ENCODE results near the gene MGRN1. TPM values are rescaled to one million over a fixed set of nuclear protein-coding genes. Genes with fewer than 3 reads are reported as not detected.

Gene MGRN1
- total and polyA plus RNA-seq, 2 donors (not counting 3 experiments of a cell fraction or from before 2014, with no cell fraction given), result 15.6 to 73.0 TPM

GRCh38 chr16:4615384-4616046, 9.1 kb upstream of the MGRN1 start:
- FAIRE-seq (no peak), DNase-seq (ENCODE audit: low read depth, low spot score) (no peak)
- H3K4me1 ChIP-seq (ENCODE audit: control insufficient read depth, extremely low read depth, insufficient read depth, low read length), result peaks cover 21% of the 10 kb centered on the region
- dilution Hi-C loops (cut with MboI; ENCODE audit: extremely low pct_ligation_motif_present, low sequenced_read_pairs) (no loop called here), intact Hi-C loops (cut with micrococcal nuclease) (loop anchor here (1.0 to 2.0 kb wide), 3 partner anchors 9 to 233 kb away; partner anchors contain the start of genes ANKS3, DNAAF8 and MGRN1)
- H3K27ac ChIP-seq (ENCODE audit: insufficient read depth, low read depth, low read length), result peak overlapping the region; percentile 79
- peak overlapping the region; percentile 63 for H3K4me2 ChIP-seq (ENCODE audit: insufficient read depth, low read length)
- H3K36me3 ChIP-seq (ENCODE audit: control insufficient read depth in 2 of 2, extremely low read depth in 1 of 2, insufficient read depth in 2 of 2, low read length in 2 of 2), result no peaks in the 10 kb centered on the region
- no peak for TF ChIP-seq MAX (IDR thresholded peaks at IDR 0.05; ENCODE audit: insufficient read depth, insufficient read length)
- no peak for TF ChIP-seq EZH2 (IDR thresholded peaks at IDR 0.05; ENCODE audit: borderline replicate concordance, low read depth, low read length, severe bottlenecking)
- TF ChIP-seq FOS (IDR thresholded peaks at IDR 0.05; ENCODE audit: borderline replicate concordance, insufficient read depth, low read length), result no peak
- TF ChIP-seq GATA2 (IDR thresholded peaks at IDR 0.05; ENCODE audit: insufficient read depth, insufficient read length, low read depth, low read length), result no peak
- TF ChIP-seq POLR2AphosphoS5 (IDR thresholded peaks at IDR 0.05; ENCODE audit: insufficient read depth, low read depth, low read length), result no peak
- no peak for TF ChIP-seq MYC (IDR thresholded peaks at IDR 0.05; ENCODE audit: low read depth, low read length)
- TF ChIP-seq JUN (IDR thresholded peaks at IDR 0.05; ENCODE audit: borderline replicate concordance, insufficient read depth, insufficient read length, low read depth), result no peak
- no peak for TF ChIP-seq CTCF (IDR thresholded peaks at IDR 0.05; ENCODE audit: extremely low read depth in 1 of 2, insufficient read depth in 1 of 2, low read depth in 1 of 2, low read length in 2 of 2)
- TF ChIP-seq POLR2A (IDR thresholded peaks at IDR 0.05; ENCODE audit: low read depth, low read length), result no peak
- H3K9me1 ChIP-seq (replicated peaks; ENCODE audit: control insufficient read depth, extremely low read depth, insufficient read depth, low read length), result no peaks in the 10 kb centered on the region
- peaks cover 19% of the 10 kb centered on the region for H3K79me2 ChIP-seq (ENCODE audit: control insufficient read depth, insufficient read depth, low read length)
- H2AFZ ChIP-seq (ENCODE audit: low read depth, low read length), result peak overlapping the region; percentile 97
- peak overlapping the region in 1 of 3 experiments; percentile 12 for H3K4me3 ChIP-seq (replicated peaks in 1 of 3; ENCODE audit: insufficient read depth in 1 of 3, low read depth in 1 of 3, low read length in 3 of 3)
- no TSS peak for BruUV-seq (replicated peaks)
- ChIA-PET POLR2A (interaction anchor here (0.6 to 1.8 kb wide), 3 partner anchors 9 to 119 kb away, joined by 3 to 10 read pairs (median 8); partner anchors contain the start of genes ANKS3, DNAAF8 and MGRN1), CTCF (interaction anchor here (0.7 to 1.4 kb wide), 4 partner anchors 9 to 97 kb away, joined by 3 to 16 read pairs (median 4); partner anchors contain the start of gene MGRN1)
- H3K27me3 ChIP-seq (ENCODE audit: control insufficient read depth in 2 of 2, insufficient read depth in 2 of 2, low read length in 2 of 2), result no peaks in the 10 kb centered on the region
- no peaks in the 10 kb centered on the region for H3K9me3 ChIP-seq (replicated peaks; ENCODE audit: control insufficient read depth, insufficient read depth, low read length)
- no peaks in the 10 kb centered on the region for H4K20me1 ChIP-seq (replicated peaks; ENCODE audit: control insufficient read depth, extremely low read depth, insufficient read depth, low read length)
- H3K9ac ChIP-seq (replicated peaks; ENCODE audit: extremely low read depth, insufficient read depth, low read length), result peak overlapping the region; percentile 41

All from endothelial cell of umbilical vein (primary cell).